Mucosa of stomach (tissue), 1 donor: ENCODE data around the gene ADAMTS3.

ENCODE experiments used
- H3K27me3 ChIP-seq: one replicate; pipeline ENCODE4 v1.7.0; 2013; ENCODE audit warnings: mild to moderate bottlenecking, low read length; ENCODE audit not compliant: control insufficient read depth, insufficient read depth
- H3K36me3 ChIP-seq: one replicate; pipeline ENCODE4 v1.7.0; 2013; ENCODE audit warnings: low read length; ENCODE audit not compliant: control insufficient read depth, insufficient read depth
- H3K4me1 ChIP-seq: one replicate; pipeline ENCODE4 v1.7.0; 2013; ENCODE audit warnings: mild to moderate bottlenecking, low read length; ENCODE audit not compliant: control insufficient read depth, insufficient read depth
- H3K4me3 ChIP-seq: one replicate; pipeline ENCODE4 v1.7.0; 2013; ENCODE audit warnings: low read length
- H3K9ac ChIP-seq: one replicate; pipeline ENCODE4 v1.7.0; 2013; ENCODE audit warnings: mild to moderate bottlenecking, low read length, moderate library complexity
- H3K9me3 ChIP-seq: one replicate; pipeline ENCODE4 v1.7.0; 2013; ENCODE audit warnings: mild to moderate bottlenecking, low read length, moderate library complexity; ENCODE audit not compliant: control insufficient read depth
- donor health status: Pancreatic carcinoma.

Gene ADAMTS3

GRCh38 chr4:72568959-72569718 is at the start of gene ADAMTS3:
Gene ADAMTS3, minus strand, starts transcription at chr4:72569221. Its CDS starts 459 bp downstream, at chr4:72568762.
- no peaks in the 10 kb centered on the region for H3K36me3 ChIP-seq
- no peak within 1 kb of the TSS for H3K9ac ChIP-seq
- no peaks in the 10 kb centered on the region for H3K9me3 ChIP-seq
- no peak within 1 kb of the TSS for H3K4me3 ChIP-seq
- no peaks in the 10 kb centered on the region for H3K4me1 ChIP-seq
- peaks cover 29% of the 10 kb centered on the region for H3K27me3 ChIP-seq

- Histone ChIP-seq H3K4me3 (no peak overlapping the region), H3K27me3 (no peaks in the 10 kb centered on the region), H3K9me3 (no peaks in the 10 kb centered on the region), H3K36me3 (no peaks in the 10 kb centered on the region), H3K9ac (no peak overlapping the region), H3K4me1 (no peaks in the 10 kb centered on the region)
Observed at GRCh38 chr4:72613959-72614358, 44.9 kb upstream of the ADAMTS3 start.

- Histone ChIP-seq H3K4me3 (no peak overlapping the region), H3K4me1 (no peaks in the 10 kb centered on the region), H3K36me3 (no peaks in the 10 kb centered on the region), H3K9me3 (no peaks in the 10 kb centered on the region), H3K9ac (no peak overlapping the region), H3K27me3 (no peaks in the 10 kb centered on the region)
Observed at GRCh38 chr4:72606751-72607150, 37.7 kb upstream of the ADAMTS3 start.

- no peaks in the 10 kb centered on the region for H3K36me3 ChIP-seq
- H3K9me3 ChIP-seq = no peaks in the 10 kb centered on the region
- no peak overlapping the region for H3K4me3 ChIP-seq
- H3K27me3 ChIP-seq = no peaks in the 10 kb centered on the region
- no peak overlapping the region for H3K9ac ChIP-seq
- H3K4me1 ChIP-seq = no peaks in the 10 kb centered on the region
Observed at GRCh38 chr4:72604324-72604723, 35.3 kb upstream of the ADAMTS3 start.

GRCh38 chr4:72602396-72603376 is 33.7 kb upstream of the ADAMTS3 start:
- H3K9me3 ChIP-seq = no peaks in the 10 kb centered on the region
- H3K4me3 ChIP-seq = no peak overlapping the region
- no peak overlapping the region for H3K9ac ChIP-seq
- no peaks in the 10 kb centered on the region for H3K27me3 ChIP-seq
- H3K36me3 ChIP-seq = no peaks in the 10 kb centered on the region
- no peaks in the 10 kb centered on the region for H3K4me1 ChIP-seq

- no peak overlapping the region for H3K4me3 ChIP-seq
Observed at GRCh38 chr4:72591547-72592454, 22.8 kb upstream of the ADAMTS3 start.

GRCh38 chr4:72587334-72587733 is 18.3 kb upstream of the ADAMTS3 start:
- H3K9me3 ChIP-seq = no peaks in the 10 kb centered on the region
- no peaks in the 10 kb centered on the region for H3K36me3 ChIP-seq
- H3K27me3 ChIP-seq = no peaks in the 10 kb centered on the region
- no peaks in the 10 kb centered on the region for H3K4me1 ChIP-seq
- no peak overlapping the region for H3K9ac ChIP-seq
- H3K4me3 ChIP-seq = no peak overlapping the region

More at GRCh38 chr4:72591547-72592454, 22.8 kb upstream of the ADAMTS3 start:
- Histone ChIP-seq H3K4me1 (no peaks in the 10 kb centered on the region), H3K27me3 (no peaks in the 10 kb centered on the region), H3K9ac (no peak overlapping the region), H3K36me3 (no peaks in the 10 kb centered on the region), H3K9me3 (no peaks in the 10 kb centered on the region)

GRCh38 chr4:72582853-72583252 is 13.8 kb upstream of the ADAMTS3 start:
- Histone ChIP-seq H3K4me3 (no peak overlapping the region), H3K36me3 (no peaks in the 10 kb centered on the region), H3K9ac (no peak overlapping the region), H3K27me3 (no peaks in the 10 kb centered on the region), H3K4me1 (no peaks in the 10 kb centered on the region), H3K9me3 (no peaks in the 10 kb centered on the region)

- H3K9me3 ChIP-seq = no peaks in the 10 kb centered on the region
- no peaks in the 10 kb centered on the region for H3K27me3 ChIP-seq
- no peak overlapping the region for H3K9ac ChIP-seq
- H3K36me3 ChIP-seq = no peaks in the 10 kb centered on the region
- no peaks in the 10 kb centered on the region for H3K4me1 ChIP-seq
- no peak overlapping the region for H3K4me3 ChIP-seq
Observed at GRCh38 chr4:72577211-72577610, 8.2 kb upstream of the ADAMTS3 start.

GRCh38 chr4:72571337-72571736 is 2.3 kb upstream of the ADAMTS3 start:
- H3K4me1 ChIP-seq = no peaks in the 10 kb centered on the region
- no peak overlapping the region for H3K4me3 ChIP-seq
- H3K36me3 ChIP-seq = no peaks in the 10 kb centered on the region
- no peaks in the 10 kb centered on the region for H3K9me3 ChIP-seq
- peaks cover 29% of the 10 kb centered on the region for H3K27me3 ChIP-seq
- no peak overlapping the region for H3K9ac ChIP-seq

- no peak overlapping the region for H3K4me3 ChIP-seq
- peaks cover 29% of the 10 kb centered on the region for H3K27me3 ChIP-seq
- H3K36me3 ChIP-seq = no peaks in the 10 kb centered on the region
- H3K9ac ChIP-seq = no peak overlapping the region
- no peaks in the 10 kb centered on the region for H3K9me3 ChIP-seq
- H3K4me1 ChIP-seq = no peaks in the 10 kb centered on the region
Observed at GRCh38 chr4:72569719-72570235, 756 bp upstream of the ADAMTS3 start.
